Retinal pigment epithelial cell (primary cell): ENCODE measurements around the gene TSPAN12.

Experiments used
- DNase-seq: peaks from one replicate; pipeline ENCODE4 v3.0.0-alpha.2; 2010; ENCODE audit warnings: low read depth
- H3K4me3 ChIP-seq: 2 replicates; pipeline ENCODE4 v1.5.1; 2011; ENCODE audit warnings: mild to moderate bottlenecking, low read length, control low read depth, moderate library complexity
- TF ChIP-seq, protein P1 (sequence below): conservative IDR thresholded peaks from 2 replicates; pipeline ENCODE4 v1.5.1; 2011; ENCODE audit warnings: low read depth, low read length, control low read depth, inconsistent platforms

TSPAN12 gene

DNA sequence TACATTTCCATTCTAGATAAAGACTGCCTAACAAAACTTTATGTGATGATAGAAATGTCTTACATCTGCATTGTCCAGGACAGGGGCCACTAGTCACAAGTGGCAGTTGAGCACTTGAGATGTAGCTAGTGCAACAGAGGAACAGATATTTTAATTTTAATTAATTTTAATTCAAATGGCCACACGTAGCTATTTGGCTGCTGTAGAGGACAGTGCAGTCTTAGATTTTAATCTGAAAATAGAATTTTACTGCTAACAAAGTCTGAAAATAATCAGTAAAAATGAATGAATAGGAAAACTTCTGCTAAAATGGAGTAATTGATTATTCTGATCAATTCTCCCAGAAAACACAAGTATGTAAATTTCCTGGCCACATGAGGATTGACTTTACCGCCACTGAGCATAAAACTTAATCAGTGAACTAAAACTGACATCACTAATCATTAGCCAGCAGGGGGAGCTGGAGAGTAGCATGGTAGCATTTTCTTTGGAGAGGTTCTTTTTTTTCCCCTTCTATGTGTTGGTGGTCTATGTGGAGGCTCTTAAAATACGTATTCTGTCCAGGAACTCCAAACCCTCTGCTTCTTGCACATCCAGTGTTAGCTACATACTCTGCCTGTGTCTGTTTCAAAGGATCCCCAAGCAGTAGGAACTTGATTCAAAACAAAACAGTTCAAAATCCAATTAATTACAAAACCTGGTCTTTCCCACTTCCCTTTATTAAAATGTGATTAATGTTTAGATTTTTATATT is 52.1 kb downstream of the TSPAN12 start:
- TF ChIP-seq, protein P1, sequence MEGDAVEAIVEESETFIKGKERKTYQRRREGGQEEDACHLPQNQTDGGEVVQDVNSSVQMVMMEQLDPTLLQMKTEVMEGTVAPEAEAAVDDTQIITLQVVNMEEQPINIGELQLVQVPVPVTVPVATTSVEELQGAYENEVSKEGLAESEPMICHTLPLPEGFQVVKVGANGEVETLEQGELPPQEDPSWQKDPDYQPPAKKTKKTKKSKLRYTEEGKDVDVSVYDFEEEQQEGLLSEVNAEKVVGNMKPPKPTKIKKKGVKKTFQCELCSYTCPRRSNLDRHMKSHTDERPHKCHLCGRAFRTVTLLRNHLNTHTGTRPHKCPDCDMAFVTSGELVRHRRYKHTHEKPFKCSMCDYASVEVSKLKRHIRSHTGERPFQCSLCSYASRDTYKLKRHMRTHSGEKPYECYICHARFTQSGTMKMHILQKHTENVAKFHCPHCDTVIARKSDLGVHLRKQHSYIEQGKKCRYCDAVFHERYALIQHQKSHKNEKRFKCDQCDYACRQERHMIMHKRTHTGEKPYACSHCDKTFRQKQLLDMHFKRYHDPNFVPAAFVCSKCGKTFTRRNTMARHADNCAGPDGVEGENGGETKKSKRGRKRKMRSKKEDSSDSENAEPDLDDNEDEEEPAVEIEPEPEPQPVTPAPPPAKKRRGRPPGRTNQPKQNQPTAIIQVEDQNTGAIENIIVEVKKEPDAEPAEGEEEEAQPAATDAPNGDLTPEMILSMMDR = peak; percentile 88
- no peak overlapping the region for H3K4me3 ChIP-seq
- DNase-seq = peak; percentile 2

GRCh38 chr7:120802751-120803150 is 55.2 kb downstream of the TSPAN12 start:
- TF ChIP-seq, protein P1 = no peak
- no peak overlapping the region for H3K4me3 ChIP-seq
- DNase-seq = no peak

DNA sequence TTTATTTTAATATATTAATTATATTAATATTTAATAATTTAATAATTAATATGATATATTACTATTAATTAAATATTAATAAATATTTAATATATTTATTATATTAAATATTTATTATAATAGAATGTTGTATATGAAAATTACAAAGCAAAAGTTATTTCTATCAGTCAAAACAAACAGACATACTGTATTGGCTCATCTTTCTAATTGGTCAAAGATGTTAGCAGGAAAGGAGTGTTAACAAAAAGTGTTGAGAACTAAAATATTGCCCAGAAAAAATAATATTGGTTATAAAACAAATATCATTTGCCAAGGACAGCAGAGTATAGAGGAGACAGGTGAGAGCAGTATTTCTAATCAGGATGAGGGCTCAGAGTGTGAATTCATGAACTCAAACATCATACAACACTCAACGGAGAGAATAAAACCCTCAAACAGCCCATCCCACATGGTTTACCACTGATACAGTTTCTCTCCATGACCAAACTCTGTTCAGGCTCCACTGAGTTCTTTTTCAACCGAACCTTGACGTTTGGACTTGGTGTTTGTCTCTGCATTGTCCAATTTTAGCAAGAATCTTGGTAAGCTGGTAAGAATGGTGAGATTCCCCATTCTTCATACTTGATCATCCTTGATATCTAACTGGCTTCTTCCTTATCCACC is 58.0 kb downstream of the TSPAN12 start:
- DNase-seq = no peak
- H3K4me3 ChIP-seq = no peak overlapping the region
- TF ChIP-seq, protein P1 = no peak

DNA sequence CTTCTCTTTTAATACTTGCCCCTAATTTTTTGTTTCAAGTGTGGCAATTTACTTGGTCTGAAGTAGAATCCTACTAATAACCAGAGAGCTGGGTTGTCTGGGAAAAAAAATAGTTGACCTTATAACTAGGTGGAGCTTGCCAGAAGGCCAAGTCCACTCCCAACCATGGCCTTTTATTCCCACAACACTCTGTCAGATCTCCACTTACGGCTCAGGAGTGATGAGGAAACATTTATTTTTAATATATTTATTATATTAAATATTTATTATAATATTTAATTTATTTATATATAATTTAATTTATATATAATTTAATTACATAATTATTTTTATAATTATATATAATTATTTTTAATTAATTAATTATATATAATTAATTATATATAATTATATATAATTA is 58.8 kb downstream of the TSPAN12 start:
- TF ChIP-seq, protein P1 = no peak
- H3K4me3 ChIP-seq = no peak overlapping the region
- no peak for DNase-seq

- TF ChIP-seq, protein P1 = no peak
- DNase-seq = no peak
- no peak overlapping the region for H3K4me3 ChIP-seq
Measured at GRCh38 chr7:120797026-120797645, 60.8 kb downstream of the TSPAN12 start.

GRCh38 chr7:120794106-120794729 is 63.7 kb downstream of the TSPAN12 start:
- TF ChIP-seq, protein P1 = no peak

More at GRCh38 chr7:120794106-120794729, 63.7 kb downstream of the TSPAN12 start:
- DNase-seq = peak; percentile 10
- H3K4me3 ChIP-seq = no peak overlapping the region
